PC-9 (cell line): Measurements from ENCODE around the gene ELMOD2.

Experiments used
- EZH2 ChIP-seq: fragments of 200-600 bp; sonication (generic); IDR thresholded peaks from 2 replicates; pipeline ENCODE4 v1.8.0; 2017; ENCODE audit warnings: antibody characterized with exemption, low read depth
- TF ChIP-seq, protein P1 (sequence below): fragments of 200-600 bp; sonication (generic); conservative IDR thresholded peaks from 2 replicates; pipeline ENCODE4 v1.6.1; 2017; ENCODE audit warnings: mixed run types, antibody characterized with exemption, mild to moderate bottlenecking, moderate library complexity

DNA sequence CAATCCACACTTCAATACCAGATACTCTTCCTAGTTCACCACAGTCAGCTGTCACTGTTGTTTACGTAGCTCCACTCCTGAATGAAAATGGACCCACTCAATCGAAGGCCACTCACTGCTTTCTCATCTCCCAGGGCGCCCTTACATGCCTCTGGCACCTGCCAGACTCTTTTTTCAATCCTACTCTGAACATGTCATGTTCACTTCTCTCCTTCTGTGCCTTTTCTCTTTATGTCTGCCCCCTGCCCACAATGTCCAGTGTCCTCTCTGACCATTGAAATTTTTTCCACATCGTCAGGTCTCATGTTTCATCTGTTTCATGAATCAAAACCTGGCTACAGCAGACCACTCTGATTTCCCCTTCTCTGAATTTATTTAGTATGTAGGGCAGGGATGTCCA, 24.6 kb upstream of the ELMOD2 start:
- TF ChIP-seq, protein P1, sequence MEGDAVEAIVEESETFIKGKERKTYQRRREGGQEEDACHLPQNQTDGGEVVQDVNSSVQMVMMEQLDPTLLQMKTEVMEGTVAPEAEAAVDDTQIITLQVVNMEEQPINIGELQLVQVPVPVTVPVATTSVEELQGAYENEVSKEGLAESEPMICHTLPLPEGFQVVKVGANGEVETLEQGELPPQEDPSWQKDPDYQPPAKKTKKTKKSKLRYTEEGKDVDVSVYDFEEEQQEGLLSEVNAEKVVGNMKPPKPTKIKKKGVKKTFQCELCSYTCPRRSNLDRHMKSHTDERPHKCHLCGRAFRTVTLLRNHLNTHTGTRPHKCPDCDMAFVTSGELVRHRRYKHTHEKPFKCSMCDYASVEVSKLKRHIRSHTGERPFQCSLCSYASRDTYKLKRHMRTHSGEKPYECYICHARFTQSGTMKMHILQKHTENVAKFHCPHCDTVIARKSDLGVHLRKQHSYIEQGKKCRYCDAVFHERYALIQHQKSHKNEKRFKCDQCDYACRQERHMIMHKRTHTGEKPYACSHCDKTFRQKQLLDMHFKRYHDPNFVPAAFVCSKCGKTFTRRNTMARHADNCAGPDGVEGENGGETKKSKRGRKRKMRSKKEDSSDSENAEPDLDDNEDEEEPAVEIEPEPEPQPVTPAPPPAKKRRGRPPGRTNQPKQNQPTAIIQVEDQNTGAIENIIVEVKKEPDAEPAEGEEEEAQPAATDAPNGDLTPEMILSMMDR: no peak
- no peak for TF ChIP-seq EZH2
